Epithelial cell of esophagus (primary cell): ENCODE results near the gene FILIP1.

Source experiments
- DNase-seq: peaks from one replicate; pipeline ENCODE4 v3.0.0; 2010; ENCODE audit warnings: low read depth
- H3K4me3 ChIP-seq: 2 replicates; pipeline ENCODE4 v1.5.1; 2011; ENCODE audit warnings: mild to moderate bottlenecking, low read length, control low read depth
- CTCF ChIP-seq: IDR thresholded peaks from 2 replicates; pipeline ENCODE4 v1.5.1; 2011; ENCODE audit warnings: low read depth, mild to moderate bottlenecking, low read length, control low read depth, inconsistent platforms; ENCODE audit not compliant: insufficient read depth; ENCODE audit errors: missing control alignments

The FILIP1 gene

GRCh38 chr6:75386050-75386770 lies 107.4 kb downstream of the FILIP1 start:
- peak; percentile 13 for DNase-seq
- no peak for TF ChIP-seq CTCF
- H3K4me3 ChIP-seq, result no peak overlapping the region

- no peak for DNase-seq
- no peak for TF ChIP-seq CTCF
- no peak overlapping the region for H3K4me3 ChIP-seq
These were observed 109.5 kb downstream of the FILIP1 start for GRCh38 chr6:75384116-75384515.

GRCh38 chr6:75382634-75382900 lies 111.0 kb downstream of the FILIP1 start:
- DNase-seq, result no peak
- H3K4me3 ChIP-seq, result no peak overlapping the region
- no peak for TF ChIP-seq CTCF

DNA sequence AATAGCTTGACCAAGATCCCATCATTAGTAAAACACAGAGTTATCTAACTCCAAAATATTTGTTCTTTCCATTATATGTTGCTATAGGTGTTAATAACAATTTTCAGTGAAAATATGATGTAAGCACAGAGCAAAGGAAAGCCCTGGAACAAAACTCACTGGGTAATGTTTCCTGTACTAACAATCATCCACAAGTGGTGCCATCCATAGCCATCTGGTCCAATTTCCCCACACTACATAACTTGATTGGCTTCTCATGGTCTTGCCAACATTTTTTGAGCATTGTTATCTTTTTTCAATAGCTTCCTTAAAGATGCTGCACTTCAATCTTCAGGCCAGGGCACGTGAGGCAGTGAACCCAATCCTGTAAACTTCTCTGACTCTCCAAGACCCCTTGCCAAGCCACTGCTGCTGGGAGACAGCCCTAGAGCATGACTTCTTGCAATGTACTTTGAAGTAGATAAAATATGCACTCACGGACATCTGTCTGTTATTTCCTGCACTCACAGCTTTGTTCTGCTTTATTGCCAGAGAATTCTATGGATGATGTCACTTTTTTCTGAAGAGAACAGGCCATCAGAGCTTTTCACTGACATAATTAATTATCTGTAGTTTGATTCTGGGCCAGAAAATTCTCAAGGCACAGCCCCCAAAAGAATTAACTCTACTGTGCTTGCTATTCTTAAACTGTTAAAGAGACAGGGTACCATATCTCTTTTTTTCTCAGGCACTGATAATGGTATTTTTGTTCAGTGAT lies 111.5 kb downstream of the FILIP1 start:
- H3K4me3 ChIP-seq, result no peak overlapping the region
- no peak for DNase-seq
- no peak for TF ChIP-seq CTCF

GRCh38 chr6:75379536-75379935 lies 114.1 kb downstream of the FILIP1 start:
- TF ChIP-seq CTCF, result no peak
- H3K4me3 ChIP-seq, result no peak overlapping the region
- DNase-seq, result no peak

GRCh38 chr6:75378101-75378500 lies 115.5 kb downstream of the FILIP1 start:
- DNase-seq, result no peak
- no peak overlapping the region for H3K4me3 ChIP-seq
- TF ChIP-seq CTCF, result no peak

GRCh38 chr6:75377386-75377785 lies 116.2 kb downstream of the FILIP1 start:
- TF ChIP-seq CTCF, result no peak
- H3K4me3 ChIP-seq, result no peak overlapping the region
- DNase-seq, result no peak
